ENCODE results near the gene ERVMER34-1.

The ERVMER34-1 gene, protein sequence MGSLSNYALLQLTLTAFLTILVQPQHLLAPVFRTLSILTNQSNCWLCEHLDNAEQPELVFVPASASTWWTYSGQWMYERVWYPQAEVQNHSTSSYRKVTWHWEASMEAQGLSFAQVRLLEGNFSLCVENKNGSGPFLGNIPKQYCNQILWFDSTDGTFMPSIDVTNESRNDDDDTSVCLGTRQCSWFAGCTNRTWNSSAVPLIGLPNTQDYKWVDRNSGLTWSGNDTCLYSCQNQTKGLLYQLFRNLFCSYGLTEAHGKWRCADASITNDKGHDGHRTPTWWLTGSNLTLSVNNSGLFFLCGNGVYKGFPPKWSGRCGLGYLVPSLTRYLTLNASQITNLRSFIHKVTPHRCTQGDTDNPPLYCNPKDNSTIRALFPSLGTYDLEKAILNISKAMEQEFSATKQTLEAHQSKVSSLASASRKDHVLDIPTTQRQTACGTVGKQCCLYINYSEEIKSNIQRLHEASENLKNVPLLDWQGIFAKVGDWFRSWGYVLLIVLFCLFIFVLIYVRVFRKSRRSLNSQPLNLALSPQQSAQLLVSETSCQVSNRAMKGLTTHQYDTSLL

DNA sequence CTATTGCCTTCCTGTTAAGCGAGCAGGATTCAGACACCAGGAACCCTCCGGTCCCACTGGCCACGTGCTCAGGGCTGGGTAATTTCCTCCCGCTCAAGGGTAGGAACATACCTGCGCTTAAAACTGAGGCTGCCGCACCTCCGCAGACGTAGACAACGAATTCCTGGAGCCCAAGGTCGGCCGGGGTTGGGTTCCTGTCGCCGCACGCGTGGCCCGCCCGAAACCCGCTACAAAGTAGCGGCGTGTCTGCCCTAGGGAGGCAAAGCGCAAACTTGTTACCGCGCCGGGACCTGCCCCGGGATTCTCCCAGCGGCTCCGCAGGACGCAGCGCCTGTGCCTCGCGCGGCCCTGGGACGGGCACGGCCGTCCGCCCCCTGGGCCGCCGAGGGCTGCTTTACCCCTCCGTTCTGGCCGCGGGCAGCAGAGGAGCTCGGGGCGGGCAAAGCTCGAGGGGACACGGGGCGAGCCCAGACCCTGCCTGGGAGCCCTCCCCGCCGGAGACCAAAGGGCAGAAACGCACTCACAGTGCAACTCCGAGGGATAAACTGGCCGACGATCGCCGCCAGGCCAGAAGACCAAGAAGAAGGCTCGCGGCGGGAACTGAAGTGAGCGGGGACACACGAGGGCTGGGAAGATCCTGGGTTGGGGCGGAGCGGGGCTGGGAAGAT is at the start of gene ERVMER34-1:
Gene ERVMER34-1, minus strand, starts transcription at position 607 of the 668 bp plus-strand sequence. CDS start 5,905 bp downstream, outside the sequence.
- FAIRE-seq: no peak

DNA sequence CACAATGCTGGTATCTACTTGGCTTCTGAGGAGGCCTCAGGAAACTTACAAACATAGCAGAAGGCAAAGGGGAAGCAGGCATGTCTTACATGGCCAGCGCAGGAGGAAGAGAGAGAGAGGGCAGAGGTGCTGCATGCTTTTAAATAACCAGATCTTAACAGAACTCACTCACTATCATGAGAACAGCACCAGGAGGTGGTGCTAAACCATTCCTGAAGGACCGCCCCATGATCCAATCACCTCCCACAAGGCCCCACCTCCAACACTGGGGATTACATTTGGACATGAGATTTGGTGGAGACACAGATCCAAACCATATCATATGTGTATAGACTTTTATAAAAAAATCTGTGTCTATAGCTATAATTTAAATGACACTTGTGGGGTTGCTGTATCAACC is 48.6 kb upstream of the ERVMER34-1 start:
- no peak for FAIRE-seq

DNA sequence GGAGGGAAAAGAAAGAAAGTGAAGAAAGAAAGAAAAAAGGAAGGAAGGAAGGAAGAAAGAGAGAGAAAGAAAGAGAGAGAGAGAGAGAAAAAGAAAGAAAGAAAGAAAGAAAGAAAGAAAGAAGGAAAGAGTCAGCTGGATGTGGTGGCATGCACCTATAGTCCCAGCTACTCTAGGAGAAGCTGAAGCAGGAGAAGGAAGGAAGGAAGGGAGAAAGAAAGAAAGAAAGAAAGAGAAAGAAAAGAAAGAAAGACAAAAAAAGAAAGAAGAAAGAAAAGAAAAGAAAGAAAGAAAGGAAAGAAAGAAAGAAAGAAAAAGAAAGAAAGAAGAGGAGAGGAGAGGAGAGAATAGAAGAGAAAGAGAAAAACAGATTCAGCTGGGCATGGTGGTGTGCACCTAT is 44.3 kb upstream of the ERVMER34-1 start:
- FAIRE-seq: no peak

DNA sequence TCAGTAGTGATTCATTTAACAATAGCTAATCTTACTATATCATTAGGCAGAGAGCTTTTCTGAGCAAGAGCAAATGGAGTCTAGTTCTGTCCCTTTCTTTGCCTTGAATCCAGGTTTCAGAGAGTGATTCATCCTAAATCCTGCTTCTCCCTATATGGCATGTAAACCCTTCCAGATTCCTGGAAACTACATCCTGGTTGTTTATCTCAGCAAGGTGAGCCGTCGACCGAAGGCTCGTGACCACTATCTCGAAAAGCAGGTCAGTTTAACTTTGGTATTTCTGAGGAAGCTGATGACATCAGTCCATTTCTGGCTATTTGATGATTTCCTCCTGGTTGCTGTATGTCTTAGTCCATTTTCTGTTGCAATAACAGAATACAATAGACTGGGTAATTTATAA is 40.7 kb upstream of the ERVMER34-1 start:
- no peak for FAIRE-seq

DNA sequence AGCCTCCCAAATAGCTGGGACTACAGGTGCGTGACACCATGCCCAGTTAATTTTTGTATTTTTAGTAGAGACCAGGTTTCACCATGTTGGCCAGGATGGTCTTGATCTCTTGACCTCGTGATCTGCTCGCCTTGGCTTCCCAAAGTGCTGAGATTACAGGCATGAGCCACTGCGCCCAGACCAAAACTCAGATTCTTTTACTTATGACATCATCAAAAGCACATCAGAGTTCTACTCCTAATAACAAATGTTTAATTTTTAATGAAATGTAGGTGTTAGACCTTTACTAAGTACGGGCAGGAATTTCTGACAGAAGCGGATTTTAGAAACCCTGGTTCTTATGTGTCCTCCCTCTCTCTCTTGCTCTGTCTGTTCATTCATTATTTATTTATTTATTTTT is 38.5 kb upstream of the ERVMER34-1 start:
- FAIRE-seq: no peak

DNA sequence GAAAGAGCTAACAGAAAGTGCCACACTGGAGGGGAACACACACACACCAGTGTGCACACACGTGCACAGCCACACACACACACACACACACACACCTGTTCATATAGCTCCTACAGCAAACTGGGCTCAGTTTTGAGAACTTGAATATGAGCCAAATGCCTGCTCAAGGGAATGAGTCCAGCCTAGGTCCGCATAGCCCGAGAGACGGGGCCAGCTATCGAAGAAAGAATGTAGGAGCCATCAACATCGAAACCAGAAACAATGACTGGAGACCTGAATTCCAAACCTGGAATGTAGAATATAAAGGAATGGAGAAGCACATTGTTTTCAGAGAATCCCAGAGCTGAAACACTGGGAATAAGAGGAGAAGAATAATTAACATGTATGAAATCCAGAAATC is 37.6 kb upstream of the ERVMER34-1 start:
- FAIRE-seq: no peak

DNA sequence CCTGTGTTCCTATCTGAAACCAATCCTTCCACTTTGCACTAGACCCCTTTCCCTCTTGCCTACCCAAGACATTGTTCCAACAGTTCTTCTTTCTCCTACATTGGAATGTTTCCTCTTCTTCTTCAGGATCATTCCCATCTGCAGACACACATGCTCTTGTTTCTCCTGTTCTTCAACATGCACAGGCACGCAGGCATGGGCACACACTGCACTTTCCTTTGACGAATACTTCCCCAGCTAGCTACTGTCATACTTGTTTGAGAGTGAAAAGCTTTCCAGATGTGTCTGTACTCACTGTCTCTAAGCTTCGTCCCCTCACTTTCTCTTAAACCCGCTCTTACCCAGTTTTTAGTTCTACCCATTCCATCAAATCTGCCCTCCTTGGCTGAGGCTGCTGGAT is 31.8 kb upstream of the ERVMER34-1 start:
- no peak for FAIRE-seq

DNA sequence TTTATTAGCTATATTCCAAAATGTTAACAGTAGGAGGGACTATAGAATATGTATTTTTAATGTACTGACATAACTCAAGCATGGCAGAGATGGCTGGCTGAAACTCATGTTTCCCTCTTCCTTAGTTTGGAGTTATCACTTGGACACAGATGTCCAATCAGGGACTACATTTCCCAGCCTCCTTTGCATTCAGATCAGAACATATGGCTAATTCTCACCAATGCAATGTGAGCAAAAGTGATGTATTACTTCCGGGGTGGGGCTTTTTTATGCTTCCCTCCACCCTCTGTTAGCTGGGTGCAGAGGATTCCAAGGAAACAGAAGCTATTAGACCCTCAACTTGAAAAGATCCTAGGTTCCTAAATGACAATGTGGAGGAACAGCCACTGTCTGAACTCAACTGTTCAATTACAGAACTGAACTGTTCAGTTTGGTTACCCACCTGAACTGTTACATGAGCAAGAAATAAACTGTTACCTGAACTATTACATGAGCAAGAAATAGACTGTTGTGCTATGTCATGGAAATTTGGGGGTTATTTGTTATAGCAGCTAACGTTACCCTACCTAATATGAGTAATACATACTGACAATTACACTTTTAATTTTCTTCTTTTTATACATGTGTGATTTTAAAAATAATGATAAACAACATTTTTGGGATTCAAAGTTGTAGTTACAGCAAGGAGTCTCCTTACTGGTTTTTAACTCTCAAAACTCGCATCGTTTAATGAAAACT is 29.6 kb upstream of the ERVMER34-1 start:
- peak; percentile 11 for FAIRE-seq

DNA sequence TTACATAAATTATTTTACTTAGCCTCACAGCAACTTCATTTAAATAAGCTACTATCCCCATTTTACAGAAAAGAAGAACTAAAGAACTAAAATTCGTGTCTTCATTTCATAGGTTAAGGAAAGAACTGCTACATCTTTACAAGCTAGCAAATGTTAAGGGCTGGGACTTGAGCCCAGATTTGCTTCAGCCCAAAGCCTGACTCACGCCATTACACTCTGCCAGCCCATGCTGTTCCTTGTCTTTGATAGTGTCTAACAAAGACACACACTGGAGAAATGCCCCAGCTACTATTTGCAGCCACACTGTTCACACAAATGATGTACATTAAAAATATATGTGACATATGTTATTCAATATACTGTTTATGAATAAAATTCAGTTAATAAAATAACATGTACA is 29.0 kb upstream of the ERVMER34-1 start:
- FAIRE-seq: no peak

DNA sequence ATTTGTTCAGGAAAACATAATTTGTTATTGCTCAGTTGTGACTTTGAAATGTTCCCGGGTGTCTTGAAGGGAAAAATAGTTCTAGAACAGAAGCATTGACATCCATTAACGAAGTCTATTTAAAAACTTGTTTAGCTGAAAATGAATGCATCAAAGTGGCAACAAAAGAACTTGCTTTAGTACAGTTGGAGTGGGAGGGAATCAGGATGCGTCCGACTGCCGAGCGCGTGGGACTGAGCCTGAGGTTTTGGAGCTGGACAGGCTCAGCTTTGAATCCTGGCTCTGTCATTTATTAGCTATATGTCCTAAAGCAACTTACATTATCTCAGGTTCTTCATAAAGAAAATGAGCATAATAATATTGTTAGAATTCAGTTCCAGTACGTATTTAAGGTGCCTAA is 9.0 kb upstream of the ERVMER34-1 start:
- no peak for FAIRE-seq

DNA sequence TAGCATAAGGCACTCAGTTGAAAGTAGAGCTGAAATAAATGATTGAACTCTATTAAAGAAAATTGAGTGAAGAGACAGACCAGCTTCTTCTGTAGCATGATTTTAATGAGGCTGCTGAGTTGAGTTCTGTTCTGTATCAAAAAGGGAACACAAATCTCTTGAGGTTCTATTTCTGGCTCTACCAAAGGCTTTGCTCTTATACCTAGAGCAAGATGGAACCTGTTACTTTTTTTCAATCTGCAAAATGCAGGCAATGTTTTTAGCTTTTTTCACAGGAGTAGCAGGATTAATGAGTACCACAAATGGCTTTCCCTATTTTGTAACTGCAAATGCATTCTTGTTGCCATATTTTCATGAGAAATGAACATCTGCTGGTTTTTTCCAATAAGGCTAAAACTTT is 4.2 kb upstream of the ERVMER34-1 start:
- no peak for FAIRE-seq

DNA sequence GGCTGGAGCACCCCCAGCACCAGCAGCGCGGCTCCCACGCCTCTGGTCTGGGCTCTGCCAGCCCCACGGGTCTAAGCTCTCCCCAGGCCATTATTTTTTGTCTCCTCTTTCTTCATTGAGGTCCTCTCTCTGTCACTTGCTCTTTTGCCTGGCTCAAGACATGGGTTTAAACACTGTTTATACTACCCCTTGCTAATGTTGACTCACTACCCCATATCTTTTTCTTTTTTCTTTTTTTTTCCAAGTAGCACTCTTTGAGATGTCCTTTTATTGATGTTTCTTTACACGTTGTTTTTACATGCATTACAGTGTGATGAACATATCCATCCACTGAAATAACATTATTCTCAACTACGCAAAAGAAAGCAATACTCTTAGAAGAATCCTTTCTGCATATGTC is 1.7 kb upstream of the ERVMER34-1 start:
- no peak for FAIRE-seq

DNA sequence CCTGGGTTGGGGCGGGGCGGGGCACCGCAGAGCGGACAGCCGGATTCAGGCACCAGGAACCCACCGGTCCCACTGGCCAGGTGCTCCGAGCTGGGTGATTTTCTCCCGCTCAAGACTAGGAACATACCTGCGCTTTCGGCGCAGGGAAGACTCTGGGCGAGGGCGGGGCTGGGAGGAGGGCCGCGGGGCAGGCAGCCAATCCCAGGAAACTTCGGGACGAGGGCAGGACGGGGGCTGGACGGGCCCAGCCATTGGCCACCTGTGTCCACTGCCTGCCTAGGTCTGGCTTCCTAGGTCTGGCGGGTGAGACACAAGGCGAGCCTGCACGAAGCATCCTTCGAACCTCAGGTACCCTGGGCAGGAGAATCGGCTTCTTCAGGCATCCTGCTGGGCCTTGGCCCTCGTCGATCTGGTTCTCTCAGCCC is 274 bp upstream of the ERVMER34-1 start:
- no peak for FAIRE-seq

DNA sequence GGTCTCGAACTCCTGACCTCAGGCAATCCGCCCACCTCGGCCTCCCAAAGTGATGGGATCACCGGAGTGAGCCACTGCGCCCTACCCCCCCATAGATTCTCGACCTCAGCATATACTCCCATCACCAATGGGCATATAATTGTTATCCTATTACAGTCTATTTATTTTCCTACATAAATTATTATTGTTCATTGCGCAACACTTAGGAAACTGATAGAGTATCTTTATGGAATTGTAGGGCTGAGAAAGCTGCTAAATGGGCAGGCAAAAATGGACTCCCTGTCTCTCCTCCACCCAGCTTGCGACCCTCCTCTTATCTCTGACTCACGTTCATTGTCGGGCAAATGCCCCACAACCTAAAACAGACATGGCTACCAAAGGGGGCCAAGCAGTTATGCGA is 1.0 kb downstream of the ERVMER34-1 start:
- no peak for FAIRE-seq

DNA sequence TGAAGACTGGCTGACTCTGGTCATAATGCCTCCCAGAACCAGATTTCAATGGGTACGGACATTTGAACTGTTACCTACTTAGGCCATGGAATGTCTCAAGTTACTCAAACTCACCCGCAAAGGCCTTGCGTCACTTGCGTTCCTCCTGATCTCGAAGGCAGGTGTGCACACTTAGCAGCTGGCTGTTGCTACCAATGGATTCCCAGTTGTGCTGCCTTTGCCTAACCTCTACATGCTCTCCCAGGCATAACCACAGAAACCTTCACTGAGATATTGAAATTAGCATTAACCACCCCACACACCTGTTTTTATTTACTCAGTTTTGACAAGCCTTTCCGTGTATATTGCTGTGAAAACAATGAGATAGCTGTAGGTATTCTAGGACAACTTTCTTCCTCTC is 2.8 kb downstream of the ERVMER34-1 start:
- FAIRE-seq: no peak

DNA sequence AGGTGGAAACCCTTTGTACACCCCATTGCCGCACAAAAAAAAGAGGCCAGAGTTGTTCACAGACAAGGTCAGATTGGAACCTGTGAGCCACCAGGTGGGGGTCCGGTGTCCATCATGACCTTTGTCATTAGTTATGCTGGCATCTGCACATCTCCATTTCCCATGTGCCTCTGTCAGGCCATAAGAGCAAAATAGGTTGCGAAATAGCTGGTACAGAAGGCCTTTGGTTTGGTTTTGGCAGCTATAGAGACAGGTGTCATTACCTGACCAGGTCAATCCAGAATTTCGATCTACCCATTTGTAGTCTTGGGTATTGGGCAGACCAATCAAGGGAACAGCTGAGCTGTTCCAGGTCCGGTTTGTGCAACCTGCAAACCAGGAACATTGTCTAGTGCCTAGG is 6.6 kb downstream of the ERVMER34-1 start:
- no peak for FAIRE-seq

DNA sequence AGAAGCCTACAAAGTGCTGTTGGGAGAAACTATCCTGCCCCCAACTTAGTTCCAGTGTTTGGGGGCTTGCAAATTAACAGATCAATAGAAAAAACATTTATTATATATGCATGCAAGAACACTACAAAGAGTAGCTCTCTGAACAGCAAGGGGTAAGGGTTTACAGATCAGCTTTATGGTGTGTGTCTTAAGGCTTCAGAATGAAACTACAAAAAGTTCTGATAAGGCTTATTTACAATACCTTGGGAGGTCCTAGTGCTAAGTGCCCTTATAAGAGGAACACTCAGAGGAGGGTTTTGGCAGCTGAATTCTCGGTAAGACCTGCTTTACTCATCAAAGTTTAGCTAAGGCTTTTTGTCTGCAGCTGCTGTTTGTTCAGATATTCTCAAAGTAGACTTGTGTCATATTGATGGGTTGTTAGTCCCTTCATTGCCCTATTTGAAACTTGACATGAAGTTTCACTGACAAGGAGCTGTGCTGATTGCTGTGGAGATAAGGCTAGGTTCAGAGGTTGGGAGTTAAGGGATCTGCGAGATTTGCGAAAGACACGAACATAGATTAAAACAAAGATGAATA is 7.7 kb downstream of the ERVMER34-1 start:
- FAIRE-seq: no peak

DNA sequence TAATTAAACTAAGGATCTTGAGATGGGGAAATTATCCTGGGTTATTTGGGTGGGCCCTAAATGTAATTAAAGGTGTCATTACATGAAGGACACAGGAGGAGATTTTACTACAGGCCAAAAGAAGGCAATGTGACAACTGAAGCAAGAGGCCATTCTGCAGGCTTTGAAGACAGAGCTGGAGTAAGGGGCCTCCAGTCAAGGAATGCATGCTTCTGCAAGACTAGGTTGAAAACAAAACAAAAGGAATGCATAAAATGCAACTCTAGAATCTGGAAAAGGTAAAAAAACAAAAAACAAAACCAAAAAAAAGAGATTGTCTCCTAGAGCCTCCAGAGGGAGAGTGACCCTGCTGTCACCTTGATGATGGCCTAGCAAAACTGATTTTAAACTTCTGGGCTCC is 21.6 kb downstream of the ERVMER34-1 start:
- FAIRE-seq: no peak

DNA sequence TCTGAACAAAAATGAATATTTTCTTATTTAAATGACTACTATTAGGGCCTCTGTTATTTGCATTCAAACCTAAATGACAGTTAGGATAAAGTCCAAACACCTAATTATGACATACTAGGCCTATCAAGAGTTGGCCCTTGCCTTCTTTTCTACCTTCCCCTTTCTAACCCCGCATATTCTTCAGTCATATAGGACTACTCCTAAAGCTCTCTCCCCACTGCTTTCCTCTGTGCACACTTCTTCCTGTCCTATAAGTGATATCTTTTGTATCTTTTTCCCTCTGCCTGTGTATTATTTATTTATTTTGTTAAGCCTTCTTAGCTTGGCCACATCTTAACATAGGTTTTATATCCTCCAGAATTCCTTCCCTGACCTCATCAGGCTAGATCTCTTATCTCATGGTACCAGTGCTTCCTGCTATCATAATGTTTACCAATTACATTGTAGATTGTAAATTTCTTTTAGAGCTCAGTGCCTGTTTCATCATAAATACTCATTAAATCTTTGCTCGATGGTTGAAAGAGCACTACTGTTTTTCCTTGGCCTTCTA is 22.5 kb downstream of the ERVMER34-1 start:
- no peak for FAIRE-seq

DNA sequence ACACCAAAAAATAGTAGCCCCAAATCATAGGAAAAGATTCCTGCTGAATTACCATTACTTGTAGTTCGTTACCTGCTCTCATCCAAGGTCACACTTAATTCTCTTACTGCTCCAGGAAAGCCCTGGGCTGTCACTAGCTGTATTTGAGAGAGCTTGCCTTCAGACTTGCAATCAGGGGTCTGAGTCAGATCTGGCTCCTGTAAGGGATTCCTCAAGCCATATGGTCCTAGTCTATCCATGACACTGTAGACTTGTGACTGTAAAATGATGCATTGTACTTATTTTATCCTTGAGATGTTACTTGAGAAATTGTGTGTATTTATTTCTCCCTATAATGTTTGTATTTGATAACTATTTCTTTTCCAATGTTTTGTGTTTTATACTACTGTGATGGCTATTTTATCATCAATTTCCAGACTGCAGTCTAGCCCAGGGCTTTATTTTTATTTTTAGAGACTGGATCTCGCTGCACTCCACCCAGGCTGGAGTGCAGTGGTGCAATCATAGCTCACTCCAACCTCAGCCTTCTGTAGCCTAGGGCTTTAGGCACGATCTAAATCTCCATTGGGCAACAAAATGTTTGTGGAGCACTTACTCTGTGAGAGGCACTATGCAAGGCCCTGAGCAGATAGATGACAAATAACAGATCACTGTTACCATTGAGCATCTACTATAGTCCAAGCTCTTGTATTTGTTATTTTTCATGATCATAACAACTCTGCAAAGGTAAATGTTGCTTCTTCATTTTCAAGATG is 24.2 kb downstream of the ERVMER34-1 start:
- no peak for FAIRE-seq

DNA sequence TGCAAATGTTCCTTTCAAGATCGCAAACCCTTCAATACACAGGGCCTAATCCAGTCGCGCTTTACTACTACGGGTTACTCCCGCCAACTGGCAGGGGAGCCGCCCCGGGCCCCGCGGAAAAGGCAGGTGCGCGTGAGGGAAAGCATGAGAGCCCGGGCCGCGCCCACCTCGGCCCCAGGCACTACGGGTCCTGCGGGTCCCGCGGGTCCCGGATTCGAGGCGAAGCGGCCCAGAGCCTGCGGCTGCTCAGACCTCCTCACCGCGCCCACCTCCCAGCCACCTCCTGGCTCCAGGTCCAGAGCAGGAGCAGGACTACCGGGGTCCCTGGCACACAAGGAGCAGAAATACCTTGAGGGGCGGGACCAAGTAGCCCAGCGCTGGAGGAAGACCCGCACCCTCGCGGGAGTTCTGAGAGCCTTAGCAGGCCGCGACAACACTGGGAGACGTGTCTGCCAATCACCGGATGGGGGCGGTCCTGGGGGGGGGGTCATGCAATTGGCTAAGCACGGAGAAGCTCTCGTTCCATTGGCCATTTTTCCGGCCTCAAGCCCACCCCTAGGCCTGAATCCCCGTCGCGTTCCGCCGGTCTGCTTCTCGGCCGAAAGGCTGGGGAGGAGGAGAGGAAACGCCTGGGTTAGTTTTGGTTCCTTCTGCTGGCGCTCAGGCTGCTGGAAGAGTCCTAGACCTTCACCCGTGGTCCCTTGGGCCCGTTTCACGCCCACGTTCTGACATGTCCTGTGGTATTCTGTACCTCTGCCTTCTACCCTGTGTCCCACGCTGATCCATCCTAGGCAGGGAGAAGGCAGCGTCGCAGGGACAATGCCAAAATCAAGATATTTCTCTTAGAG is 29.0 kb downstream of the ERVMER34-1 start:
- FAIRE-seq: no peak

Measured in TTC549 (cell line).